NB4 (cell line): ENCODE measurements around the gene ROBO1.

Experiments used
- CTCF ChIP-seq: IDR thresholded peaks from one replicate; pipeline ENCODE4 v1.5.1; 2012; ENCODE audit warnings: low read depth, low read length
- MAX ChIP-seq: IDR thresholded peaks from 2 replicates; pipeline ENCODE4 v1.6.1; 2011; ENCODE audit warnings: low read depth, low read length
- POLR2A ChIP-seq: IDR thresholded peaks from 2 replicates; pipeline ENCODE4 v1.6.1; 2011; ENCODE audit warnings: mild to moderate bottlenecking; ENCODE audit not compliant: insufficient read length; ENCODE audit errors: extremely low read depth

- TF ChIP-seq CTCF (no peak), MAX (no peak), POLR2A (no peak)
Measured at GRCh38 chr3:79306934-79307570, 460.7 kb downstream of the ROBO1 start.
